OCI-LY1 (cell line): ENCODE results near the gene SMAD3.

Experiments
- H2AFZ ChIP-seq: fragments of 200-600 bp; sonication (generic), shearing (Covaris generic); 2 replicates; pipeline ENCODE4 v1.6.0; 2014; ENCODE audit warnings: antibody characterized with exemption, mild to moderate bottlenecking, low read length
- H3F3A ChIP-seq: fragments of 200-600 bp; sonication (generic), shearing (Covaris generic); 2 replicates; pipeline ENCODE4 v1.6.0; 2014; ENCODE audit warnings: mild to moderate bottlenecking, antibody characterized with exemption, low read length, moderate library complexity; ENCODE audit not compliant: insufficient read depth
- H3K27ac ChIP-seq: fragments of 200-600 bp; sonication (generic); 2 replicates; pipeline ENCODE4 v1.5.1; 2014; ENCODE audit warnings: low read length, mixed run types, mild to moderate bottlenecking, low read depth; ENCODE audit not compliant: poor library complexity, severe bottlenecking
- H3K27me3 ChIP-seq: fragments of 200-600 bp; sonication (generic); 2 replicates; pipeline ENCODE4 v1.6.0; 2014; ENCODE audit warnings: antibody characterized with exemption, mild to moderate bottlenecking, low read length, moderate library complexity; ENCODE audit not compliant: insufficient read depth
- H3K36me3 ChIP-seq: fragments of 200-600 bp; sonication (generic); 2 replicates; pipeline ENCODE4 v1.6.1; 2014; ENCODE audit warnings: mild to moderate bottlenecking, antibody characterized with exemption, low read length, moderate library complexity, mixed read lengths; ENCODE audit not compliant: insufficient read depth
- H3K4me1 ChIP-seq: fragments of 200-600 bp; sonication (generic); 2 replicates; pipeline ENCODE4 v1.5.1; 2014; ENCODE audit warnings: mild to moderate bottlenecking, low read length, moderate library complexity; ENCODE audit not compliant: insufficient read depth, severe bottlenecking
- H3K4me2 ChIP-seq: fragments of 200-600 bp; sonication (generic), shearing (Covaris generic); 2 replicates; pipeline ENCODE4 v1.6.1; 2014; ENCODE audit warnings: low read length
- H3K4me3 ChIP-seq: fragments of 200-600 bp; sonication (generic); 2 replicates; pipeline ENCODE4 v1.5.1; 2014; ENCODE audit warnings: low read length, low read depth, mild to moderate bottlenecking, mixed read lengths; ENCODE audit not compliant: poor library complexity, severe bottlenecking
- H3K79me2 ChIP-seq: fragments of 200-600 bp; shearing (Covaris generic); 2 replicates; pipeline ENCODE4 v1.6.1; 2016; ENCODE audit warnings: mixed run types, low read length, mixed read lengths; ENCODE audit not compliant: insufficient read depth
- H3K9ac ChIP-seq: fragments of 200-600 bp; sonication (generic), shearing (Covaris generic); 2 replicates; pipeline ENCODE4 v1.6.1; 2014; ENCODE audit warnings: mild to moderate bottlenecking, low read length, mixed read lengths
- H3K9me2 ChIP-seq: fragments of 200-600 bp; sonication (generic), shearing (Covaris generic); 2 replicates; pipeline ENCODE4 v1.6.1; 2014; ENCODE audit warnings: low read depth, mild to moderate bottlenecking, low read length, mixed read lengths
- H3K9me3 ChIP-seq: fragments of 200-600 bp; shearing (Covaris generic); 2 replicates; pipeline ENCODE4 v1.6.1; 2014; ENCODE audit warnings: low read length, mixed read lengths
- H4K20me1 ChIP-seq: fragments of 200-600 bp; sonication (generic), shearing (Covaris generic); 2 replicates; pipeline ENCODE4 v1.6.0; 2016; ENCODE audit warnings: mild to moderate bottlenecking, low read length; ENCODE audit not compliant: insufficient read depth
- CTCF ChIP-seq: fragments of 200-600 bp; sonication (generic), shearing (Covaris generic); IDR thresholded peaks from 2 replicates; pipeline ENCODE4 v1.5.1; 2017; ENCODE audit warnings: mild to moderate bottlenecking, antibody characterized with exemption, low read length, moderate library complexity, mixed read lengths
- EZH2 ChIP-seq: fragments of 200-600 bp; sonication (generic), shearing (Covaris generic); IDR thresholded peaks from 2 replicates; pipeline ENCODE4 v1.8.0; 2017; ENCODE audit warnings: borderline replicate concordance, mixed run types, mild to moderate bottlenecking, antibody characterized with exemption, low read length, moderate library complexity, mixed read lengths

SMAD3 gene

GRCh38 chr15:67199881-67200763 lies 134.7 kb downstream of the SMAD3 start:
- Histone ChIP-seq H3K9me2 (no peaks in the 10 kb centered on the region), H2AFZ (no peak overlapping the region), H3K4me2 (no peak overlapping the region), H3K9ac (no peak overlapping the region), H4K20me1 (no peaks in the 10 kb centered on the region), H3K36me3 (peaks cover 48% of the 10 kb centered on the region; the same call in 1 of the 2 replicates), H3K4me3 (no peak overlapping the region), H3F3A (no peaks in the 10 kb centered on the region), H3K27ac (no peak overlapping the region), H3K9me3 (no peaks in the 10 kb centered on the region), H3K27me3 (no peaks in the 10 kb centered on the region), H3K4me1 (peaks cover 18% of the 10 kb centered on the region), H3K79me2 (no peaks in the 10 kb centered on the region)
- TF ChIP-seq CTCF (no peak), EZH2 (no peak)

DNA sequence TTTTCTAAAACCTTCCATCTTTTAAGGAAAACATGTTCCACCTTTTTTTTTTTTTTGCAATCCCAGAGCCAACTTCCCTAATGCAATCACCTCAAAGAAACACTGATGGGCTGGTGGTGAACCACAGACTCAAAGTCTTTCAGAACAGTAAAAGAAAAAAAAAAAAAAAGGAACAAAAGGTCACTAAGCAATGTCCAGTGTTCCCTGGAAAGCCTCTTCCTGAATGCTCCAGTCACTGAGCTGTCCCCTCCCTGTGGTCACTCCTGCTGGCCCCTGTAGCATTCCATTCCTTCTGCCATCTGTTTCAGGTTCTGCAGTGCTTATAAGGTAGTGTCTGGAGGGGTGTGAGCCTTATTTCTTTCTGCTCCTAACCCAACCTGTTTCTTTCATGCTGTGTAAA lies 135.7 kb downstream of the SMAD3 start:
- Histone ChIP-seq H3K36me3 (peaks cover 52% of the 10 kb centered on the region; the same call in 1 of the 2 replicates), H3F3A (no peaks in the 10 kb centered on the region), H3K79me2 (no peaks in the 10 kb centered on the region), H3K27ac (no peak overlapping the region), H3K4me3 (no peak overlapping the region), H2AFZ (no peak overlapping the region), H3K9me3 (no peaks in the 10 kb centered on the region), H4K20me1 (no peaks in the 10 kb centered on the region), H3K9me2 (no peaks in the 10 kb centered on the region), H3K27me3 (no peaks in the 10 kb centered on the region), H3K4me1 (peaks cover 18% of the 10 kb centered on the region), H3K4me2 (no peak overlapping the region), H3K9ac (no peak overlapping the region)
- TF ChIP-seq EZH2 (no peak), CTCF (no peak)

GRCh38 chr15:67202091-67202490 lies 136.7 kb downstream of the SMAD3 start:
- no peak overlapping the region for H3K4me2 ChIP-seq
- H3K36me3 ChIP-seq: peaks cover 56% of the 10 kb centered on the region; the same call in 1 of the 2 replicates
- H3K27me3 ChIP-seq: no peaks in the 10 kb centered on the region
- H4K20me1 ChIP-seq: no peaks in the 10 kb centered on the region
- H2AFZ ChIP-seq: no peak overlapping the region
- H3K79me2 ChIP-seq: no peaks in the 10 kb centered on the region
- no peak overlapping the region for H3K4me3 ChIP-seq
- H3K9me3 ChIP-seq: no peaks in the 10 kb centered on the region
- TF ChIP-seq CTCF (no peak), EZH2 (no peak)
- no peaks in the 10 kb centered on the region for H3F3A ChIP-seq
- no peak overlapping the region for H3K27ac ChIP-seq
- H3K9me2 ChIP-seq: no peaks in the 10 kb centered on the region
- no peak overlapping the region for H3K9ac ChIP-seq
- H3K4me1 ChIP-seq: peaks cover 18% of the 10 kb centered on the region
